Measurements from ENCODE around the gene GPR68. TPM values are rescaled to one million over a fixed set of nuclear protein-coding genes. Genes with fewer than 3 reads are reported as not detected.

Gene GPR68
- polyA plus RNA-seq, 2 of the 4 experiments (the other 2 are of a cell fraction), result 0.09 TPM

DNA sequence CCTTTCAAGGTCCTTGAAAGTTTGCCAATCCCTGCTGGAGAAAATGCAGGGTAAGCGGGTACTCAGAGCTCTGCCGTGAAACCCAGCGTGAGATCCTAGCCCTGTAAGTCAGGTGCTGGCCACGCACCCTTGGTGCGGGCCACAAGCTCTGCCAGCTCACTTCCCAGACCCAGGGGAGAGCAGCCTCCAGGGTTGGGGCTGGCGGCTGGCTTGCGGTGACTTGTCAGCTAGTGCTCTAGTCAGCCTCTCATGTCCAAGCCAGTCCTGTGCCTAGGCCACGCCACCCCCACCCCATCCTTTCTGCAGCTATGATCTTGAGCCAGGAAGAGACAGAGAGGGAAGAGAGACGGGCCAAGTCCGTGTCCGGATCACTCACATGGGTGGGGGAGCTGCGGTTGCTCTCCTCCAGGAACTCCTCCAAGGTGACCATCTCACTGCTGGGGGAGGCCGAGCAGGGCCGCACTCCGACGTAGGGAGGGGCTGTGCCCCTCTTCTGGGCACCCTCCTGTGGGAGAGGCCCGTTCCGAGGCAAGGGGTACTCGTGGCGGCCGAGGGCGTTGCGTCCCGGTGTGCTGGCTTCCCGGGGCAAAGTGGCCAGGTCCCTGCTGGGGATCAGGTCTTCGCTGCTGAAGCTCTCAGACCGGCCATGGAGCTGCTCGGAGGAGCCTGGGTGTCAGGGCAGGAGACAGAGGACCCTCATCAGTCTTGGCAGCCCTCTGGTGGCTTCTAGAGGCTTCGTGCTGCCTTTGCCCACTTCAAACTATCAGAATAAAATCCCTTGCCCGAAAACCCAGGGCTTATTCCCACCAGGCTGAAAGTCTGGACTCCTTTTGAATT, 33.3 kb upstream of the GPR68 start (continued):
- TF ChIP-seq, protein P1, sequence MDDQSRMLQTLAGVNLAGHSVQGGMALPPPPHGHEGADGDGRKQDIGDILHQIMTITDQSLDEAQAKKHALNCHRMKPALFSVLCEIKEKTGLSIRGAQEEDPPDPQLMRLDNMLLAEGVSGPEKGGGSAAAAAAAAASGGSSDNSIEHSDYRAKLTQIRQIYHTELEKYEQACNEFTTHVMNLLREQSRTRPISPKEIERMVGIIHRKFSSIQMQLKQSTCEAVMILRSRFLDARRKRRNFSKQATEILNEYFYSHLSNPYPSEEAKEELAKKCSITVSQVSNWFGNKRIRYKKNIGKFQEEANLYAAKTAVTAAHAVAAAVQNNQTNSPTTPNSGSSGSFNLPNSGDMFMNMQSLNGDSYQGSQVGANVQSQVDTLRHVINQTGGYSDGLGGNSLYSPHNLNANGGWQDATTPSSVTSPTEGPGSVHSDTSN (IDR thresholded peaks at IDR 0.05), result no peak

DNA sequence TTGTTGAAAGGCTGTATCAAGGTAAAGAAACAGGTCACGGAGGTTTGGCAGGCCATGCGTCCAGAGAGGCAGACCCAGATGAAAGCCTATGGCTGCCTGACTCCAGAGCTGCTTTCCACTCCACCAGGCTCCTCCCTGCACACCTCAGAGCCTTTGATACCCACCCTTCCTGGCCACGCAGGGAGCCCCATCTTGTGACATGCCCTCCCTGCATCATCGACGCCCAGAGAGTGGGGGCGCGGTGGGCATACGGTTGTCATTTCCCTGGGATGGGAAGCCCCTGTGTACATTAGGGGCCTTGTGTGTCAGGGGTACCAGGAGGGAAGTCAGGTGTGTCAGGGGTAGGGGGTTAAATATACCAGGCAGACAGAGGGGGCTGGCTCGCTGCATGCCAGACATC, 30.3 kb upstream of the GPR68 start:
- TF ChIP-seq, protein P2, sequence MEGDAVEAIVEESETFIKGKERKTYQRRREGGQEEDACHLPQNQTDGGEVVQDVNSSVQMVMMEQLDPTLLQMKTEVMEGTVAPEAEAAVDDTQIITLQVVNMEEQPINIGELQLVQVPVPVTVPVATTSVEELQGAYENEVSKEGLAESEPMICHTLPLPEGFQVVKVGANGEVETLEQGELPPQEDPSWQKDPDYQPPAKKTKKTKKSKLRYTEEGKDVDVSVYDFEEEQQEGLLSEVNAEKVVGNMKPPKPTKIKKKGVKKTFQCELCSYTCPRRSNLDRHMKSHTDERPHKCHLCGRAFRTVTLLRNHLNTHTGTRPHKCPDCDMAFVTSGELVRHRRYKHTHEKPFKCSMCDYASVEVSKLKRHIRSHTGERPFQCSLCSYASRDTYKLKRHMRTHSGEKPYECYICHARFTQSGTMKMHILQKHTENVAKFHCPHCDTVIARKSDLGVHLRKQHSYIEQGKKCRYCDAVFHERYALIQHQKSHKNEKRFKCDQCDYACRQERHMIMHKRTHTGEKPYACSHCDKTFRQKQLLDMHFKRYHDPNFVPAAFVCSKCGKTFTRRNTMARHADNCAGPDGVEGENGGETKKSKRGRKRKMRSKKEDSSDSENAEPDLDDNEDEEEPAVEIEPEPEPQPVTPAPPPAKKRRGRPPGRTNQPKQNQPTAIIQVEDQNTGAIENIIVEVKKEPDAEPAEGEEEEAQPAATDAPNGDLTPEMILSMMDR (IDR thresholded peaks at IDR 0.05), result no peak
- no peak for TF ChIP-seq RAD21 (conservative IDR thresholded peaks at IDR 0.05 in 1 of 2, IDR thresholded peaks at IDR 0.05 in 1 of 2)
- no peak for TF ChIP-seq FOSB (CRISPR knock-in tag; IDR thresholded peaks at IDR 0.05)
- TF ChIP-seq, protein P3, sequence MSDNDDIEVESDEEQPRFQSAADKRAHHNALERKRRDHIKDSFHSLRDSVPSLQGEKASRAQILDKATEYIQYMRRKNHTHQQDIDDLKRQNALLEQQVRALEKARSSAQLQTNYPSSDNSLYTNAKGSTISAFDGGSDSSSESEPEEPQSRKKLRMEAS (IDR thresholded peaks at IDR 0.05), result no peak
- no peak for TF ChIP-seq CBX2 (IDR thresholded peaks at IDR 0.05; ENCODE audit: borderline replicate concordance, low read depth)
- Histone ChIP-seq H3K9me3 (no peaks in the 10 kb centered on the region), H3K4me2 (no peak overlapping the region), H3K4me3 (no peak overlapping the region), H3K27ac (no peak overlapping the region), H3K4me1 (no peaks in the 10 kb centered on the region)
- ATAC-seq, result no peak
- ChIA-PET POLR2A (no interaction called here), CTCF (interaction anchor here (0.6 to 5.3 kb wide), 5 partner anchors 11 to 372 kb away, joined by 3 to 24 read pairs (median 4); no protein-coding TSS in a partner anchor)
- FAIRE-seq, result no peak
- WGBS (ENCODE audit: missing lambda C conversion rate), result 90% methylated on average over 6 of the region's 9 CpGs
- no peak for DNase-seq (ENCODE audit: low read depth in 1 of 2, low spot score in 1 of 2)

DNA sequence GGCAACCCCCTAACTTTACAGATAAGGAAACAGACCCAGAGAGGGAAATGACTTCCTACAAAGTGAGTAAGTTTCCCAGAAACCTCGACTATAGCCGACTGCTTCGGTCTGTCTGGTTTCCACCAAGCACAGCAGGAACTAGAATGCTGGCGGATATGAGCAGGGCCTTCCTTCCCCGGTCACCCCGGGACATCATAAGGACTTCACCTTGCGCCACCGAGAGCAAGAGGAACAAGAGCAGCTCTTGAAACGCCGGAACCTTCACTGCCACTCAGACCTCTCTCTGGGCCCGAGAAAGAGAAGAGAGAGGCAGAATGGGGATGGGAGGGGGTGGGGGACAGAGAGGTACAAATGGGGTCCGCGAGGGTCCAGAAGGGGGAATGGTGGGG, 29.4 kb upstream of the GPR68 start:
- TF ChIP-seq SMC3 (IDR thresholded peaks at IDR 0.05) (no peak), PHF8 (IDR thresholded peaks at IDR 0.05; ENCODE audit: borderline replicate concordance, low read depth) (no peak), NFE2L2 (conservative IDR thresholded peaks at IDR 0.05; ENCODE audit: low read length) (no peak), RNF2 (IDR thresholded peaks at IDR 0.05; ENCODE audit: borderline replicate concordance, low read depth) (no peak), CEBPB (IDR thresholded peaks at IDR 0.05) (no peak), MAZ (IDR thresholded peaks at IDR 0.05; ENCODE audit: borderline replicate concordance, low read depth, low read length) (no peak)
- TF ChIP-seq, protein P4, sequence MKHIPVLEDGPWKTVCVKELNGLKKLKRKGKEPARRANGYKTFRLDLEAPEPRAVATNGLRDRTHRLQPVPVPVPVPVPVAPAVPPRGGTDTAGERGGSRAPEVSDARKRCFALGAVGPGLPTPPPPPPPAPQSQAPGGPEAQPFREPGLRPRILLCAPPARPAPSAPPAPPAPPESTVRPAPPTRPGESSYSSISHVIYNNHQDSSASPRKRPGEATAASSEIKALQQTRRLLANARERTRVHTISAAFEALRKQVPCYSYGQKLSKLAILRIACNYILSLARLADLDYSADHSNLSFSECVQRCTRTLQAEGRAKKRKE (CRISPR knock-in tag; IDR thresholded peaks at IDR 0.05; ENCODE audit: low read depth), result no peak
- Histone ChIP-seq H3K4me2 (no peak overlapping the region), H3K4me1 (no peaks in the 10 kb centered on the region), H3K27ac (no peak overlapping the region), H3K4me3 (no peak overlapping the region), H3K9me3 (no peaks in the 10 kb centered on the region)
- 89% methylated on average over 11 of the region's 13 CpGs for WGBS (ENCODE audit: missing lambda C conversion rate)
- DNase-seq (ENCODE audit: low read depth in 1 of 2, low spot score in 1 of 2) (no peak), ATAC-seq (no peak), FAIRE-seq (no peak)
- ChIA-PET POLR2A (interaction anchor here (0.6 kb wide), 1 partner anchor 10 kb away, joined by 3 read pairs; no protein-coding TSS in a partner anchor), CTCF (interaction anchor here (0.6 to 5.3 kb wide), 2 partner anchors 12 to 346 kb away, joined by 3 to 24 read pairs; no protein-coding TSS in a partner anchor)

DNA sequence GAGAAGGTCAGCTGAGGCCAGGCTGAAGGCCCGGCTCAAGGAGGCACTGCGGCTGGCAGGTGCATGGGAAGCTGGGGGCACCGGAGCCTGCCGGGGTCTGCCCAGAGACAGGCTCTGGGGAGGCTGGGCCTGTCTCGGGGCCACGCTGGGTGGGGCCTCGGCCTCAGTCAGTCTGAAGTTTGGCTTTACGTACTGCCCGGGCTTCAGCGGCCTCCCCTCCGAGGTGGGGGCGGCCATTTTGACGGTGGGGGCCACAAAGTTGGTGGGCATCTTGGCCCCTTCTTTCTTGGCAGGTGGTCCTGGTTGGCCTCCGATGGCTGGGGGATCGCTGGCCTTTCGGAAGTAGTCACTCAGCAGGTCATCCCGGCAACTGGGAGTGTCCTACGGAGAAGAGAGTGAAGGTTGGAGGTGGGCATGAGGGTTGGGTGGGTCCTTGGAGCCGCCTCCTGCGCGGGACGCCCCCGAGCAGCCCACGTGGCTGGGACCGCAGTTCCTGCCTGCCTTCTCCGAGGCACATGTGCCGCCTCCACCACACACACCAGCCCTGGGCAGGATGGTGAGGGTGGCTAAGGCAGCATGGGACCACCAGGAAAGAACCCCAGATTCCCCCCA, 28.9 kb upstream of the GPR68 start:
- WGBS (ENCODE audit: missing lambda C conversion rate), result 93% methylated on average over 16 of the region's 27 CpGs
- TF ChIP-seq MAZ (IDR thresholded peaks at IDR 0.05; ENCODE audit: borderline replicate concordance, low read depth, low read length) (no peak), FOSL2 (IDR thresholded peaks at IDR 0.05) (no peak), FOSL2 (CRISPR knock-in tag; IDR thresholded peaks at IDR 0.05) (no peak), KDM5A (IDR thresholded peaks at IDR 0.05) (no peak), RFX5 (IDR thresholded peaks at IDR 0.05) (no peak), RCOR1 (IDR thresholded peaks at IDR 0.05; ENCODE audit: low read depth, low read length) (no peak), PHF8 (IDR thresholded peaks at IDR 0.05; ENCODE audit: borderline replicate concordance, low read depth) (no peak)
- TF ChIP-seq, protein P1 (IDR thresholded peaks at IDR 0.05), result no peak
- DNase-seq (ENCODE audit: low read depth in 1 of 2, low spot score in 1 of 2) (no peak), ATAC-seq (no peak), FAIRE-seq (no peak)
- Histone ChIP-seq H3K4me3 (no peak overlapping the region), H3K27ac (no peak overlapping the region), H3K4me2 (no peak overlapping the region), H3K4me1 (no peaks in the 10 kb centered on the region), H3K9me3 (no peaks in the 10 kb centered on the region)
- ChIA-PET POLR2A (interaction anchor here (0.6 kb wide), 1 partner anchor 9 kb away, joined by 3 read pairs; no protein-coding TSS in a partner anchor), CTCF (interaction anchor here (0.6 to 5.3 kb wide), 2 partner anchors 13 to 347 kb away, joined by 3 to 24 read pairs; no protein-coding TSS in a partner anchor)
